Loucy (cell line): ENCODE measurements around the gene KRTAP10-1.

ENCODE experiments used
- CTCF ChIP-seq: fragments of 200-600 bp; sonication (generic); conservative IDR thresholded peaks from 2 replicates; pipeline ENCODE4 v1.5.1; 2014; ENCODE audit warnings: mild to moderate bottlenecking, antibody characterized with exemption, low read length
- EZH2phosphoT487 ChIP-seq: fragments of 200-600 bp; IDR thresholded peaks from 2 replicates; pipeline ENCODE4 v1.6.1; 2018; ENCODE audit warnings: antibody characterized with exemption, mild to moderate bottlenecking, moderate library complexity, borderline replicate concordance

- TF ChIP-seq CTCF (no peak), EZH2phosphoT487 (no peak)
Measured at GRCh38 chr21:44492567-44493385, 47.2 kb downstream of the KRTAP10-1 start.
